HT-29 (cell line): ENCODE results near the gene BPI. TPM values are rescaled to one million over a fixed set of nuclear protein-coding genes. Genes with fewer than 3 reads are reported as not detected.
A peak's percentile ranks its signal among the peaks of the same experiment; 100 is the strongest.
"Not testable (repeated sequence)": the region's sequence is repeated elsewhere in the genome, so short reads cannot be mapped to it uniquely, and the experiment has no call there.

Experiments used
- DNase-seq: peaks from one replicate; pipeline ENCODE4 v3.0.0-alpha.2; 2015; ENCODE audit warnings: low spot score
- total RNA-seq: library from RNA; depleted of rRNA; stranded (reverse); fragments of >200 nt; shearing (Covaris generic); gene quantifications from 2 replicates; pipeline ENCODE4 v1.2.3, GENCODE V29; 2014

BPI gene
- total RNA-seq, 1 experiment from 2014 or later = not detected

- no peak for DNase-seq
Measured at GRCh38 chr20:38277691-38278090, 26.3 kb upstream of the BPI start.

GRCh38 chr20:38278131-38278530 is 25.8 kb upstream of the BPI start:
- no peak for DNase-seq

- DNase-seq = no peak
Measured at GRCh38 chr20:38278763-38279162, 25.2 kb upstream of the BPI start.

- not testable (repeated sequence) for DNase-seq
Measured at GRCh38 chr20:38281176-38281915, 22.6 kb upstream of the BPI start.

GRCh38 chr20:38283236-38283635 is 20.7 kb upstream of the BPI start:
- DNase-seq = no peak

GRCh38 chr20:38284066-38284650 is 19.8 kb upstream of the BPI start:
- DNase-seq = not testable (repeated sequence)

GRCh38 chr20:38284893-38285444 is 19.0 kb upstream of the BPI start:
- DNase-seq = no peak

GRCh38 chr20:38286586-38287531 is 17.1 kb upstream of the BPI start:
- no peak for DNase-seq

GRCh38 chr20:38290829-38291814 is 12.8 kb upstream of the BPI start:
- peak; percentile 52 for DNase-seq

- DNase-seq = no peak
Measured at GRCh38 chr20:38291966-38292365, 12.0 kb upstream of the BPI start.

- no peak for DNase-seq
Measured at GRCh38 chr20:38293491-38294065, 10.4 kb upstream of the BPI start.

GRCh38 chr20:38294076-38294591 is 9.8 kb upstream of the BPI start:
- no peak for DNase-seq

GRCh38 chr20:38295811-38296210 is 8.1 kb upstream of the BPI start:
- no peak for DNase-seq

- no peak for DNase-seq
Measured at GRCh38 chr20:38296433-38296832, 7.5 kb upstream of the BPI start.

GRCh38 chr20:38297916-38298674 is 5.9 kb upstream of the BPI start:
- DNase-seq = no peak

- DNase-seq = no peak
Measured at GRCh38 chr20:38298768-38299288, 5.1 kb upstream of the BPI start.

- peak; percentile 72 for DNase-seq
Measured at GRCh38 chr20:38299963-38300362, 4.0 kb upstream of the BPI start.

GRCh38 chr20:38300438-38300837 is 3.5 kb upstream of the BPI start:
- DNase-seq = no peak

GRCh38 chr20:38301309-38301708 is 2.6 kb upstream of the BPI start:
- DNase-seq = no peak
